Kidney (tissue), 14 donors: Measurements from ENCODE around the gene TNFRSF1B. TPM values are rescaled to one million over a fixed set of nuclear protein-coding genes. Genes with fewer than 3 reads are reported as not detected.

Source experiments
- DNase-seq, 5 donors: peaks; one replicate each; pipeline ENCODE4 v3.0.0-alpha.2; 2013 to 2020
- FAIRE-seq: peaks from 2 replicates; lab custom pipeline; 2012; peaks lifted over from hg19 to GRCh38; lab: Jason Lieb, UNC
- H3K27ac ChIP-seq, 2 donors: one replicate each; pipeline ENCODE4 v1.7.0; 2013; ENCODE audit warnings: low read depth in 2 of 2, low read length in 2 of 2, inconsistent platforms in 1 of 2
- H3K27me3 ChIP-seq: one replicate; pipeline ENCODE4 v1.7.1; 2013; ENCODE audit warnings: low read length, inconsistent platforms; ENCODE audit not compliant: control insufficient read depth, insufficient read depth
- H3K36me3 ChIP-seq, 3 donors: one replicate each; pipeline versions ENCODE4 v1.7.0 to v1.7.1; 2013; ENCODE audit warnings: low read length in 3 of 3, control low read depth in 1 of 3, inconsistent platforms in 1 of 3; ENCODE audit not compliant: insufficient read depth in 3 of 3, control insufficient read depth in 2 of 3
- H3K4me1 ChIP-seq, 3 donors: one replicate each; pipeline versions ENCODE4 v1.7.0 to v1.7.1; 2013; ENCODE audit warnings: low read length in 3 of 3, inconsistent platforms in 1 of 3, low read depth in 1 of 3; ENCODE audit not compliant: control insufficient read depth in 2 of 3, insufficient read depth in 2 of 3
- H3K4me3 ChIP-seq, 3 donors: one replicate each; pipeline versions ENCODE4 v1.7.0 to v1.8.1; 2013; ENCODE audit warnings: low read length in 3 of 3, control low read depth in 1 of 3, inconsistent platforms in 1 of 3
- H3K9ac ChIP-seq, 3 donors: one replicate each; pipeline versions ENCODE4 v1.7.0 to v1.7.1; 2013; ENCODE audit warnings: low read length in 3 of 3, control low read depth in 1 of 3, inconsistent platforms in 1 of 3
- H3K9me3 ChIP-seq, 3 donors: one replicate each; pipeline versions ENCODE4 v1.7.0 to v1.7.1; 2013; ENCODE audit warnings: low read length in 3 of 3, control low read depth in 1 of 3, inconsistent platforms in 1 of 3; ENCODE audit not compliant: control insufficient read depth in 2 of 3, insufficient read depth in 1 of 3
- intact Hi-C: fragments of 100-400 bp; cut with DNase I; formaldehyde crosslinking; loops from one replicate; pipeline ENCODE4 v1.11.1; 2022
- polyA plus RNA-seq: library from polyadenylated mRNA; stranded (reverse); fragments of 350-450 nt; fragmentation: Illumina TruSeq; extraction: RNeasy Lipid Tissue Mini Kit (QIAGEN cat#74804); gene quantifications from one replicate; pipeline ENCODE4 v1.2.3, GENCODE V29; 2014; ENCODE audit warnings: low read depth, low replicate concordance; ENCODE audit not compliant: insufficient read depth
- total RNA-seq: library from RNA; stranded (reverse); fragmentation: NEBNext Ultra II Directional; extraction: Animal tissue kit (Norgen Biotek cat#: 25700); gene quantifications from one replicate; pipeline ENCODE4 v1.2.1, GENCODE V29; 2021
- TF ChIP-seq, protein P1 (sequence below): IDR thresholded peaks from 3 replicates; pipeline ENCODE4 v1.5.1; 2012; ENCODE audit warnings: mild to moderate bottlenecking, moderate library complexity, borderline replicate concordance; ENCODE audit not compliant: insufficient read depth; ENCODE audit errors: extremely low read depth
- donor health status: control.
- donor health status: control.
- donor health status: control.
- donor health status: control.
- donor health status: control.
- donor health status: DM: yes; HTN: yes; CAD: no.
- donor health status: Normal renal cell carcinoma (clear cell type).

The TNFRSF1B gene
- total and polyA plus RNA-seq, 2 donors from 2014 or later: 7.7 to 47.1 TPM

DNA sequence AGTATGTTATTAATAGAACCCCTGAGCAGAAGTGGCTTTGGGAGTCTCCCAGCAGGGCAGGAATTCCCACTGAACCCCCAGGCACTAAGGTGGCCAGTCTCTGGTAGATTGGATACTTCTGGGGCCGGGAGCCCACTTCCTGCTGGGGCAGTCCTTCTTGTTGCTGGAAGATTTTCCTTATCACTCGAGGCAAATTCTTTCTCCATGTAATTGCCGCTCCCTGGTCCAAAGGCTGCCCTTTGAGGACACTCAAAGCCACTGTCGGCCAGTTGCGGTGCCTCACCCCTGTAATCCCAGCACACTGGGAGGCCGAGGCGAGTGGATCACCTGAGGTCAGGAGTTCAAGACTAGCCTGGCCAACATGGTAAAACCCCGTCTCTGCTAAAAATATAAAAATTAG lies 22.6 kb upstream of the TNFRSF1B start:
- Histone ChIP-seq H3K4me1 (peaks cover 0 to 12% (median 0%) of the 10 kb centered on the region in 3 donors), H3K36me3 (no peaks in the 10 kb centered on the region), H3K9me3 (no peaks in the 10 kb centered on the region), H3K4me3 (no peak overlapping the region), H3K27ac (peak overlapping the region in 1 of 2 donors; percentile 83), H3K27me3 (no peaks in the 10 kb centered on the region), H3K9ac (no peak overlapping the region)
- TF ChIP-seq, protein P1, sequence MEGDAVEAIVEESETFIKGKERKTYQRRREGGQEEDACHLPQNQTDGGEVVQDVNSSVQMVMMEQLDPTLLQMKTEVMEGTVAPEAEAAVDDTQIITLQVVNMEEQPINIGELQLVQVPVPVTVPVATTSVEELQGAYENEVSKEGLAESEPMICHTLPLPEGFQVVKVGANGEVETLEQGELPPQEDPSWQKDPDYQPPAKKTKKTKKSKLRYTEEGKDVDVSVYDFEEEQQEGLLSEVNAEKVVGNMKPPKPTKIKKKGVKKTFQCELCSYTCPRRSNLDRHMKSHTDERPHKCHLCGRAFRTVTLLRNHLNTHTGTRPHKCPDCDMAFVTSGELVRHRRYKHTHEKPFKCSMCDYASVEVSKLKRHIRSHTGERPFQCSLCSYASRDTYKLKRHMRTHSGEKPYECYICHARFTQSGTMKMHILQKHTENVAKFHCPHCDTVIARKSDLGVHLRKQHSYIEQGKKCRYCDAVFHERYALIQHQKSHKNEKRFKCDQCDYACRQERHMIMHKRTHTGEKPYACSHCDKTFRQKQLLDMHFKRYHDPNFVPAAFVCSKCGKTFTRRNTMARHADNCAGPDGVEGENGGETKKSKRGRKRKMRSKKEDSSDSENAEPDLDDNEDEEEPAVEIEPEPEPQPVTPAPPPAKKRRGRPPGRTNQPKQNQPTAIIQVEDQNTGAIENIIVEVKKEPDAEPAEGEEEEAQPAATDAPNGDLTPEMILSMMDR: no peak
- DNase-seq (peak in 1 of 5 donors; percentile 57), FAIRE-seq (no peak)
- intact Hi-C loops: no loop called here

DNA sequence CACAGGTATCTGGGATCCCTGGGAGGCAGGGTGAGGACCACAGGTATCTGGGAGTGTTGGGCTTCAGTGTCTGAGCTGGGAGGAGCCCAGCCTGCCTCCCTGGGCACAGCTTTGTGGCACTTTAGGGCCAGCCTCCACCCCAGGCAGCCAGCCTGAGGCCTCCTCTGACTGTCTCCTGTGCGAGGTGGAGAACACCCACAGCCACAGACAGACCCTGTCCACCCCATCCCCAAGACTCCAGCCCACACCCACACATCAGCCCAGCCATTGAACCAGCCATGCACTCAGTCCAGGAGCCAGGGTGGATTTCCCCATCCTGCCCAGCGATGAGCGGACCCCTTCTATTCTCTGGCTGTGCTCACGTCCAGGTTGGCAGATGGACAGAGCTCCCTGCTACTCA lies 21.8 kb upstream of the TNFRSF1B start:
- H3K36me3 ChIP-seq: no peaks in the 10 kb centered on the region
- intact Hi-C loops: no loop called here
- H3K9ac ChIP-seq: no peak overlapping the region
- H3K27ac ChIP-seq: no peak overlapping the region
- DNase-seq: peak in 1 of 5 donors; percentile 58
- no peak for FAIRE-seq
- no peaks in the 10 kb centered on the region for H3K27me3 ChIP-seq
- peaks cover 0 to 12% (median 0%) of the 10 kb centered on the region in 3 donors for H3K4me1 ChIP-seq
- no peak overlapping the region for H3K4me3 ChIP-seq
- TF ChIP-seq, protein P1: no peak
- H3K9me3 ChIP-seq: no peaks in the 10 kb centered on the region

DNA sequence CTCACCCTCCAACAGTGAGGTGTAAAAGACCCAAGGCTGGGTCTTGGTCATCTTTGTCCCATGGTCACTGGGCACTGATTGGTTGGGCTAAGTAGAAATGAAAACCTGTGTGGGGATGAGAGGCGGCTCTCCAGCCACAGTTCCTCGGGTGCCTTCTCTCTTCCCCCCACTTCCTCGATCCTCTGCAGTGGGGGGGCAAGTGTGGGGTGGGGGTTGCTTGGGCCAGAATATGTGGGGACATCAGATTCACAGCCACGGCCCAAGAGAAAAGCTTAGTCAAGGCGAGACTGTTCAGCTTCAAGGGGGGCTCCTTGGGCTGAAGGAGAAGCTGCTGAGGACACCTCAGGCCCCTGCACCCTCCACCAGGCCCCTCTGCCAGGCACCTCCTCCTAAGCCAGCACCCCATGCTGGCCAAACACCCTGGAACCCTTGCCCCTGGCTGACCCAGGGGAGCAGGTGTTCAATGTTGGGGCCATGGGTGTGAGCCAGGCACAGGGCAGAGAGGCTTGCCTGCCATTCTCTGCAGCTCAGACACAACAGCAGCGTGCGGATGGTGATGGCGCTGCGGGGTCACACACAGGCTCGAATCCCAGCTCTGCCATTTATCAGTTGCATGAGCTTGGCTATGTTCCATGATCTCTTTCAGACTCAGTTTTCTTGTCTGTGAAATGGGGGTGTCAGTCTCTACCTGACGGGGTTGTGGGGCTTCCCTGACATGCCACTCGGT lies 21.0 kb upstream of the TNFRSF1B start:
- H3K4me3 ChIP-seq: no peak overlapping the region
- no peak overlapping the region for H3K9ac ChIP-seq
- H3K27me3 ChIP-seq: no peaks in the 10 kb centered on the region
- FAIRE-seq (no peak), DNase-seq (no peak)
- no peaks in the 10 kb centered on the region for H3K9me3 ChIP-seq
- TF ChIP-seq, protein P1: no peak
- no peak overlapping the region for H3K27ac ChIP-seq
- peaks cover 0 to 12% (median 0%) of the 10 kb centered on the region in 3 donors for H3K4me1 ChIP-seq
- intact Hi-C loops: no loop called here
- no peaks in the 10 kb centered on the region for H3K36me3 ChIP-seq
